ENCODE data around the gene PFKFB3.
"Not testable (repeated sequence)": the region's sequence is repeated elsewhere in the genome, so short reads cannot be mapped to it uniquely, and the experiment has no call there.

PFKFB3 gene

GRCh38 chr10:6202098-6202683 lies 541 bp upstream of the PFKFB3 start:
- DNase-seq (ENCODE audit: low spot score) = peak; percentile 29

GRCh38 chr10:6203331-6204062 lies 765 bp downstream of the PFKFB3 start:
- peak; percentile 75 for DNase-seq (ENCODE audit: low spot score)

GRCh38 chr10:6204063-6204340 lies 1.3 kb downstream of the PFKFB3 start:
- peak; percentile 51 for DNase-seq (ENCODE audit: low spot score)

- peak; percentile 73 for DNase-seq (ENCODE audit: low spot score)
Observed at GRCh38 chr10:6204341-6205191, 1.8 kb downstream of the PFKFB3 start.

- DNase-seq (ENCODE audit: low spot score) = not testable (repeated sequence)
Observed at GRCh38 chr10:6206486-6206885, 3.8 kb downstream of the PFKFB3 start.

GRCh38 chr10:6207658-6208057 lies 4.9 kb downstream of the PFKFB3 start:
- DNase-seq (ENCODE audit: low spot score) = peak; percentile 39

GRCh38 chr10:6208799-6209235 lies 6.1 kb downstream of the PFKFB3 start:
- DNase-seq (ENCODE audit: low spot score) = peak; percentile 35

- DNase-seq (ENCODE audit: low spot score) = no peak
Observed at GRCh38 chr10:6211341-6211670, 8.6 kb downstream of the PFKFB3 start.

- DNase-seq (ENCODE audit: low spot score) = no peak
Observed at GRCh38 chr10:6211671-6212635, 9.2 kb downstream of the PFKFB3 start.

GRCh38 chr10:6212806-6213205 lies 10.1 kb downstream of the PFKFB3 start:
- no peak for DNase-seq (ENCODE audit: low spot score)

GRCh38 chr10:6213257-6213905 lies 10.6 kb downstream of the PFKFB3 start:
- no peak for DNase-seq (ENCODE audit: low spot score)

- no peak for DNase-seq (ENCODE audit: low spot score)
Observed at GRCh38 chr10:6213908-6214307, 11.2 kb downstream of the PFKFB3 start.

GRCh38 chr10:6214612-6215011 lies 11.9 kb downstream of the PFKFB3 start:
- no peak for DNase-seq (ENCODE audit: low spot score)

- no peak for DNase-seq (ENCODE audit: low spot score)
Observed at GRCh38 chr10:6215241-6215640, 12.5 kb downstream of the PFKFB3 start.

GRCh38 chr10:6215683-6216484 lies 13.2 kb downstream of the PFKFB3 start:
- no peak for DNase-seq (ENCODE audit: low spot score)

GRCh38 chr10:6216916-6217315 lies 14.2 kb downstream of the PFKFB3 start:
- no peak for DNase-seq (ENCODE audit: low spot score)

GRCh38 chr10:6217611-6218010 lies 14.9 kb downstream of the PFKFB3 start:
- DNase-seq (ENCODE audit: low spot score) = no peak

- peak; percentile 80 for DNase-seq (ENCODE audit: low spot score)
Observed at GRCh38 chr10:6218692-6219493, 16.2 kb downstream of the PFKFB3 start.

- DNase-seq (ENCODE audit: low spot score) = no peak
Observed at GRCh38 chr10:6219494-6219836, 16.7 kb downstream of the PFKFB3 start.

Data from kidney tubule cell (primary cell).